Keratinocyte (primary cell): Measurements from ENCODE around the gene RAP1GAP. TPM values are rescaled to one million over a fixed set of nuclear protein-coding genes. Genes with fewer than 3 reads are reported as not detected.

Experiments
- DNase-seq: peaks from one replicate; pipeline ENCODE4 v3.0.0-alpha.2; 2011; ENCODE audit warnings: low read depth, missing footprints, low spot score
- FAIRE-seq: peaks from 2 replicates; lab custom pipeline; 2011; peaks lifted over from hg19 to GRCh38; lab: Jason Lieb, UNC
- H2AFZ ChIP-seq: 2 replicates; pipeline ENCODE4 v1.6.0; 2012; ENCODE audit warnings: low read length, control low read depth, inconsistent platforms; ENCODE audit not compliant: control insufficient read depth
- H3K27ac ChIP-seq: 2 replicates; pipeline ENCODE4 v1.5.1; 2011; ENCODE audit warnings: low read length; ENCODE audit not compliant: control insufficient read depth, insufficient read depth
- H3K27me3 ChIP-seq: 3 replicates; pipeline ENCODE4 v1.6.0; 2011; ENCODE audit warnings: low read length; ENCODE audit not compliant: control insufficient read depth, insufficient read depth; ENCODE audit errors: extremely low read depth
- H3K36me3 ChIP-seq, 2 experiments: 2 replicates in 1 of 2; 3 replicates in 1 of 2; pipeline ENCODE4 v1.5.1; 2011; ENCODE audit warnings: low read length in 2 of 2, mild to moderate bottlenecking in 1 of 2; ENCODE audit not compliant: control insufficient read depth in 2 of 2, insufficient read depth in 2 of 2; ENCODE audit errors: extremely low read depth in 1 of 2
- H3K4me1 ChIP-seq: 3 replicates; pipeline ENCODE4 v1.5.1; 2011; ENCODE audit warnings: low read length; ENCODE audit not compliant: control insufficient read depth, insufficient read depth; ENCODE audit errors: extremely low read depth
- H3K4me2 ChIP-seq: 3 replicates; pipeline ENCODE4 v1.6.0; 2011; ENCODE audit warnings: low read depth, low read length; ENCODE audit not compliant: control insufficient read depth, insufficient read depth; ENCODE audit errors: extremely low read depth
- H3K4me3 ChIP-seq, 3 experiments: fragments of 200-600 bp in 1 of 3; sonication (generic) in 1 of 3; 2 replicates in 2 of 3; 3 replicates in 1 of 3; pipeline ENCODE4 v1.5.1; 2011 to 2016; ENCODE audit warnings: low read length in 3 of 3, mild to moderate bottlenecking in 3 of 3, control low read depth in 2 of 3, inconsistent platforms in 1 of 3, low read depth in 1 of 3, mixed read lengths in 1 of 3, mixed run types in 1 of 3, moderate library complexity in 1 of 3; ENCODE audit not compliant: control insufficient read depth in 2 of 3, insufficient read depth in 2 of 3; ENCODE audit errors: extremely low read depth in 1 of 3
- H3K79me2 ChIP-seq: 2 replicates; pipeline ENCODE4 v1.6.0; 2012; ENCODE audit warnings: low read length; ENCODE audit not compliant: control insufficient read depth, insufficient read depth
- H3K9ac ChIP-seq: 3 replicates; pipeline ENCODE4 v1.6.0; 2011; ENCODE audit warnings: low read length; ENCODE audit not compliant: control insufficient read depth, insufficient read depth; ENCODE audit errors: extremely low read depth
- H3K9me1 ChIP-seq: 3 replicates; pipeline ENCODE4 v1.6.0; 2011; ENCODE audit warnings: low read length; ENCODE audit not compliant: control insufficient read depth, insufficient read depth; ENCODE audit errors: extremely low read depth
- H3K9me3 ChIP-seq: 2 replicates; pipeline ENCODE4 v1.5.1; 2012; ENCODE audit warnings: low read depth, low read length; ENCODE audit not compliant: control insufficient read depth
- H4K20me1 ChIP-seq: 3 replicates; pipeline ENCODE4 v1.6.0; 2011; ENCODE audit warnings: low read length; ENCODE audit not compliant: control insufficient read depth, insufficient read depth; ENCODE audit errors: extremely low read depth
- EZH2 ChIP-seq: IDR thresholded peaks from one replicate; pipeline ENCODE4 v1.6.1; 2012; ENCODE audit warnings: inconsistent platforms, mild to moderate bottlenecking, low read length, moderate library complexity
- dilution Hi-C: fragments of 300-500 bp; cut with MboI; formaldehyde crosslinking; loops from one replicate; pipeline ENCODE4 v1.7.0; 2020; ENCODE audit warnings: low sequenced_read_pairs; ENCODE audit not compliant: extremely low pct_ligation_motif_present
- polyA plus RNA-seq, 5 experiments: library from polyadenylated mRNA; depleted of rRNA in 3 of 5; stranded (reverse) in 3 of 5; stranded (forward) in 1 of 5; unstranded in 1 of 5; fragments of >200 nt; gene quantifications; 1 replicate in 1 of 5; 2 replicates in 3 of 5; 3 replicates in 1 of 5; pipeline versions ENCODE4 v1.2.1 to v1.2.3, GENCODE V29; 2011 to 2012; ENCODE audit warnings: missing spikeins in 2 of 5, low read depth in 1 of 5, low replicate concordance in 1 of 5
- TF ChIP-seq, protein P1 (sequence below), 3 experiments: IDR thresholded peaks in 1 of 3; conservative IDR thresholded peaks in 1 of 3; optimal IDR thresholded peaks in 1 of 3; 2 replicates in 2 of 3; 3 replicates in 1 of 3; pipeline versions ENCODE3 to v1.5.1; 2011; ENCODE audit warnings: low read length in 3 of 3, mild to moderate bottlenecking in 3 of 3, moderate library complexity in 2 of 3, control low read depth in 1 of 3, inconsistent platforms in 1 of 3; ENCODE audit not compliant: insufficient read depth in 2 of 3; ENCODE audit errors: extremely low read depth in 1 of 3

Gene RAP1GAP
- polyA plus RNA-seq, 1 donor (not counting 4 experiments of a cell fraction or from before 2014, with no cell fraction given): 1.1 TPM

DNA sequence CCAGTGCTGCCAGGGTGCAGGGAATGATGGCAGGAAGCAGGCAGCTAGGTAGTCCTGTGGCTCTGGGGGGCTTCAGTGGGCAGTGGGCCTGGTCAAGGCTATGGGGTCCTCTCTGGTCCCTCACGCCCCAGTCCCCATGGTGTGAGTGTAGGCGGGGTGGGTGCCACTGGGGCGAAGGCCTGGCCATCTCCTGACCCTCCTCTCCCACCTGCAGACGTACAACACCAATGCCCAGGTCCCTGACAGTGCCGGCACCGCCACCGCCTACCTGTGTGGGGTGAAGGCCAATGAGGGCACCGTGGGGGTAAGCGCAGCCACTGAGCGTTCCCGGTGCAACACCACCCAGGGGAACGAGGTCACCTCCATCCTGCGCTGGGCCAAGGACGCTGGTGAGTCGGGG lies 106.3 kb downstream of the RAP1GAP start:
- dilution Hi-C loops: no loop called here

DNA sequence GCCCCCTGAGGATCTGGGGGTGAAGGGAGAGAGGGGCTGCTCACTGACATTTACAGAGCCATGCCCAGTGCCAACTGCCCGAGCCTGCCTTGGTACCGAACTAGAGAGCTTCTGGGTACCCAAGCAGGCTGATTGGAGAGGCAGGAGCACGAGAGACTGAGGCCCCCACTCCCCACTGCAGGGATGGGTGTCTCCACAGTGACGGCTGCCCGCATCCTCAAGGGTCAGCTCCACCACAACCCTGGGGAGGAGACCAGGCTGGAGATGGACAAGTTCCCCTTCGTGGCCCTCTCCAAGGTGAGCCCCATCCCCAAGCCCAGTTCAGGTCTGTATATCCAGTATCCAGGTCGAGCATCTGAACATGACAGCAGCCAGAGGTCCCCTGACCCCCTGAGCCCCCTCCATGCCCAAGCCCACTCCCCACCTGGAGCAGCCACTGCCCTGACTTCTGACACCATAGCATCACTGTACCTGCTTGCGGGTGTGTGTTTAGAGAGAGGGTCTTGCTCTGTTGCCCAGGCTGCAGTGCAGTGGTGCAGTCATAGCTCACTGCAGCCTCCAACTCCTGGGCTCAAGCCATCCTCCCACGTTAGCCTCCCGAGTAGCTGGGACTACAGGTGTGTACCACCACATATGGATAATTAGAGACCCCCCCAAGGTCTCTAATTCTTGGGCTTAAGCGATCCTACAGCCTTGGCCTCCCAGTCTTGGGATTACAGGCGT lies 108.1 kb downstream of the RAP1GAP start:
- dilution Hi-C loops: no loop called here
- no peak for DNase-seq
- no peak for FAIRE-seq

More for the DNA sequence above, 106.3 kb downstream of the RAP1GAP start:
- no peak for DNase-seq
- TF ChIP-seq, protein P1, sequence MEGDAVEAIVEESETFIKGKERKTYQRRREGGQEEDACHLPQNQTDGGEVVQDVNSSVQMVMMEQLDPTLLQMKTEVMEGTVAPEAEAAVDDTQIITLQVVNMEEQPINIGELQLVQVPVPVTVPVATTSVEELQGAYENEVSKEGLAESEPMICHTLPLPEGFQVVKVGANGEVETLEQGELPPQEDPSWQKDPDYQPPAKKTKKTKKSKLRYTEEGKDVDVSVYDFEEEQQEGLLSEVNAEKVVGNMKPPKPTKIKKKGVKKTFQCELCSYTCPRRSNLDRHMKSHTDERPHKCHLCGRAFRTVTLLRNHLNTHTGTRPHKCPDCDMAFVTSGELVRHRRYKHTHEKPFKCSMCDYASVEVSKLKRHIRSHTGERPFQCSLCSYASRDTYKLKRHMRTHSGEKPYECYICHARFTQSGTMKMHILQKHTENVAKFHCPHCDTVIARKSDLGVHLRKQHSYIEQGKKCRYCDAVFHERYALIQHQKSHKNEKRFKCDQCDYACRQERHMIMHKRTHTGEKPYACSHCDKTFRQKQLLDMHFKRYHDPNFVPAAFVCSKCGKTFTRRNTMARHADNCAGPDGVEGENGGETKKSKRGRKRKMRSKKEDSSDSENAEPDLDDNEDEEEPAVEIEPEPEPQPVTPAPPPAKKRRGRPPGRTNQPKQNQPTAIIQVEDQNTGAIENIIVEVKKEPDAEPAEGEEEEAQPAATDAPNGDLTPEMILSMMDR (optimal IDR thresholded peaks at IDR 0.05 in 1 of 3, IDR thresholded peaks at IDR 0.05 in 1 of 3, conservative IDR thresholded peaks at IDR 0.05 in 1 of 3; ENCODE audit: extremely low read depth in 1 of 3, insufficient read depth in 2 of 3, low read length in 3 of 3): no peak
- no peak for TF ChIP-seq EZH2
- Histone ChIP-seq H3K27ac (no peak overlapping the region), H3K4me2 (no peak overlapping the region), H3K4me3 (no peak overlapping the region), H3K9me3 (no peaks in the 10 kb centered on the region), H3K79me2 (no peaks in the 10 kb centered on the region), H2AFZ (no peak overlapping the region), H3K9me1 (no peaks in the 10 kb centered on the region), H3K9ac (no peak overlapping the region), H3K4me1 (no peaks in the 10 kb centered on the region), H3K36me3 (no peaks in the 10 kb centered on the region), H4K20me1 (no peaks in the 10 kb centered on the region), H3K27me3 (no peaks in the 10 kb centered on the region)
- FAIRE-seq: no peak

More for the DNA sequence above, 108.1 kb downstream of the RAP1GAP start:
- no peak overlapping the region for H3K4me2 ChIP-seq
- no peaks in the 10 kb centered on the region for H4K20me1 ChIP-seq
- no peak overlapping the region for H3K9ac ChIP-seq
- H3K9me3 ChIP-seq: no peaks in the 10 kb centered on the region
- H3K4me3 ChIP-seq: no peak overlapping the region
- no peaks in the 10 kb centered on the region for H3K4me1 ChIP-seq
- no peaks in the 10 kb centered on the region for H3K27me3 ChIP-seq
- TF ChIP-seq, protein P1 (optimal IDR thresholded peaks at IDR 0.05 in 1 of 3, IDR thresholded peaks at IDR 0.05 in 1 of 3, conservative IDR thresholded peaks at IDR 0.05 in 1 of 3; ENCODE audit: extremely low read depth in 1 of 3, insufficient read depth in 2 of 3, low read length in 3 of 3): no peak
- no peak for TF ChIP-seq EZH2
- H3K9me1 ChIP-seq: no peaks in the 10 kb centered on the region
- no peak overlapping the region for H3K27ac ChIP-seq
- H3K79me2 ChIP-seq: no peaks in the 10 kb centered on the region
- H2AFZ ChIP-seq: no peak overlapping the region
- no peaks in the 10 kb centered on the region for H3K36me3 ChIP-seq
